ENCODE results near the gene GHRL. TPM values are rescaled to one million over a fixed set of nuclear protein-coding genes. Genes with fewer than 3 reads are reported as not detected.

GHRL gene
- total RNA-seq, 1 experiment from 2014 or later: not detected

- no TSS peak for BruUV-seq (replicated peaks)
- TF ChIP-seq CTCF (IDR thresholded peaks at IDR 0.05): no peak
- TF ChIP-seq TCF7L2 (IDR thresholded peaks at IDR 0.05; ENCODE audit: low read depth, low read length): no peak
- no peak for TF ChIP-seq POLR2AphosphoS5 (IDR thresholded peaks at IDR 0.05; ENCODE audit: low read depth, low read length)
- TF ChIP-seq SIN3A (IDR thresholded peaks at IDR 0.05; ENCODE audit: borderline replicate concordance, insufficient read depth, low read depth, low read length): no peak
- no peak for TF ChIP-seq REST (IDR thresholded peaks at IDR 0.05; ENCODE audit: insufficient read depth in 1 of 2, low read depth in 2 of 2, low read length in 1 of 2)
- intact Hi-C loops (cut with micrococcal nuclease; ENCODE audit: unreplicated experiment) (no loop called here), in situ Hi-C loops (cut with HindIII; ENCODE audit: low pct_unique_long_range_greater_than_20kb, low sequenced_read_pairs) (no loop called here)
- ChIA-PET CTCF (no interaction called here), POLR2A (no interaction called here)
- Histone ChIP-seq H3K27me3 (ENCODE audit: control insufficient read depth, insufficient read depth, low read length) (no peaks in the 10 kb centered on the region), H3K4me1 (ENCODE audit: control insufficient read depth, insufficient read depth, low read length) (peaks cover 4% of the 10 kb centered on the region; the same call in 1 of the 2 replicates), H3K36me3 (ENCODE audit: control insufficient read depth, insufficient read depth, low read length) (peaks cover 5% of the 10 kb centered on the region), H3K4me3 (ENCODE audit: low read depth in 2 of 2, low read length in 2 of 2) (no peak overlapping the region), H3K9me3 (ENCODE audit: control insufficient read depth, insufficient read depth, low read depth, low read length) (no peaks in the 10 kb centered on the region), H3K27ac (ENCODE audit: low read length) (no peak overlapping the region)
- DNase-seq (ENCODE audit: low read depth, low spot score): no peak
- no peak for ATAC-seq
Measured at GRCh38 chr3:10315101-10315500, 22.4 kb upstream of the GHRL start.

GRCh38 chr3:10312861-10313260 is 20.1 kb upstream of the GHRL start:
- in situ Hi-C loops (cut with HindIII; ENCODE audit: low pct_unique_long_range_greater_than_20kb, low sequenced_read_pairs) (no loop called here), intact Hi-C loops (cut with micrococcal nuclease; ENCODE audit: unreplicated experiment) (no loop called here)
- Histone ChIP-seq H3K36me3 (ENCODE audit: control insufficient read depth, insufficient read depth, low read length) (peaks cover under 1% of the 10 kb centered on the region), H3K9me3 (ENCODE audit: control insufficient read depth, insufficient read depth, low read depth, low read length) (no peaks in the 10 kb centered on the region), H3K27me3 (ENCODE audit: control insufficient read depth, insufficient read depth, low read length) (no peaks in the 10 kb centered on the region), H3K4me1 (ENCODE audit: control insufficient read depth, insufficient read depth, low read length) (no peaks in the 10 kb centered on the region), H3K4me3 (ENCODE audit: low read depth in 2 of 2, low read length in 2 of 2) (no peak overlapping the region), H3K27ac (ENCODE audit: low read length) (no peak overlapping the region)
- TF ChIP-seq POLR2AphosphoS5 (IDR thresholded peaks at IDR 0.05; ENCODE audit: low read depth, low read length) (no peak), SIN3A (IDR thresholded peaks at IDR 0.05; ENCODE audit: borderline replicate concordance, insufficient read depth, low read depth, low read length) (no peak), REST (IDR thresholded peaks at IDR 0.05; ENCODE audit: insufficient read depth in 1 of 2, low read depth in 2 of 2, low read length in 1 of 2) (no peak), CTCF (IDR thresholded peaks at IDR 0.05) (no peak), TCF7L2 (IDR thresholded peaks at IDR 0.05; ENCODE audit: low read depth, low read length) (no peak)
- POLR2A ChIA-PET: no interaction called here
- no TSS peak for BruUV-seq (replicated peaks)
- CTCF ChIA-PET: no interaction called here
- ATAC-seq (no peak; the same call in 1 of the 2 replicates), DNase-seq (ENCODE audit: low read depth, low spot score) (no peak)

All from Panc1 (cell line).